SU-DHL-6 (cell line): ENCODE data around the gene ARF3.

Experiments
- CTCF ChIP-seq: fragments of 200-600 bp; sonication (generic); IDR thresholded peaks from one replicate; pipeline ENCODE4 v1.5.1; 2017; ENCODE audit warnings: antibody characterized with exemption, mild to moderate bottlenecking, low read length, moderate library complexity; ENCODE audit not compliant: insufficient read depth, poor library complexity, severe bottlenecking
- EZH2phosphoT487 ChIP-seq: fragments of 200-600 bp; sonication (generic), shearing (Covaris generic); conservative IDR thresholded peaks from 2 replicates; pipeline ENCODE4 v1.6.1; 2018; ENCODE audit warnings: mild to moderate bottlenecking, antibody characterized with exemption, low read length, moderate library complexity, mixed read lengths

GRCh38 chr12:48903982-48904411 is 53.3 kb downstream of the ARF3 start:
- TF ChIP-seq EZH2phosphoT487 = no peak
- TF ChIP-seq CTCF = peak; percentile 45
